Aorta (tissue), 5 donors: ENCODE data around the gene PIP5K1C. TPM values are rescaled to one million over a fixed set of nuclear protein-coding genes. Genes with fewer than 3 reads are reported as not detected.

ENCODE experiments used
- ATAC-seq: fragments of 200-7000 bp; cut with Tn5 transposase; one replicate; pipeline ENCODE4 v1.9.1; 2022; ENCODE audit warnings: moderate library complexity; ENCODE audit not compliant: low FRiP score
- DNase-seq, 2 donors: peaks; one replicate each; pipeline ENCODE4 v3.0.0-alpha.2; 2020
- H3K27ac ChIP-seq, 2 donors: one replicate each; pipeline ENCODE4 v1.5.1; 2013; ENCODE audit warnings: low read length in 2 of 2, mild to moderate bottlenecking in 2 of 2, moderate library complexity in 2 of 2, control low read depth in 1 of 2, inconsistent platforms in 1 of 2, low read depth in 1 of 2
- H3K27me3 ChIP-seq, 2 donors: one replicate each; pipeline ENCODE4 v1.6.1; 2013; ENCODE audit warnings: control low read depth in 1 of 2, low read length in 1 of 2, mild to moderate bottlenecking in 1 of 2, moderate library complexity in 1 of 2; ENCODE audit not compliant: insufficient read depth in 2 of 2, control insufficient read depth in 1 of 2
- H3K36me3 ChIP-seq, 2 donors: one replicate each; pipeline ENCODE4 v1.6.1; 2013; ENCODE audit warnings: control low read depth in 1 of 2, low read length in 1 of 2, mild to moderate bottlenecking in 1 of 2; ENCODE audit not compliant: insufficient read depth in 2 of 2, control insufficient read depth in 1 of 2
- H3K4me1 ChIP-seq, 2 donors: one replicate each; pipeline ENCODE4 v1.6.1; 2013; ENCODE audit warnings: low read length in 2 of 2, control low read depth in 1 of 2, mild to moderate bottlenecking in 1 of 2, moderate library complexity in 1 of 2; ENCODE audit not compliant: insufficient read depth in 2 of 2, control insufficient read depth in 1 of 2
- H3K4me3 ChIP-seq, 2 donors: one replicate each; pipeline ENCODE4 v1.5.1; 2013; ENCODE audit warnings: low read length in 2 of 2, control low read depth in 1 of 2, mild to moderate bottlenecking in 1 of 2
- H3K9me3 ChIP-seq: one replicate; pipeline ENCODE4 v1.6.1; 2013; ENCODE audit warnings: mild to moderate bottlenecking, low read length; ENCODE audit not compliant: control insufficient read depth
- WGBS, 2 donors: extraction: QIAGEN DNeasy Blood & Tissue Kit; methylation state at CpG; one replicate each; pipeline ENCODE4 v1.1.7; 2013; 5-methylcytosine and 5-hydroxymethylcytosine counted together
- intact Hi-C, 2 donors: fragments of 100-400 bp; cut with DNase I; formaldehyde crosslinking; loops; one replicate each; pipeline versions ENCODE4 v1.14.2 to v1.15.0; 2022
- polyA plus RNA-seq, 2 donors: library from polyadenylated mRNA; stranded (reverse); fragments of 200-250 nt; gene quantifications; one replicate each; pipeline ENCODE4 v1.2.3, GENCODE V29; 2013
- total RNA-seq, 2 donors: library from RNA; stranded (reverse); fragmentation: NEBNext Ultra II Directional; extraction: Animal tissue kit (Norgen Biotek cat#: 25700); gene quantifications; one replicate each; pipeline ENCODE4 v1.2.1, GENCODE V29; 2021
- donor health status: healthy with polysubstance abuse.
- donor health status: Bipolar disorder and iron deficiency.
- donor health status: DM: no; HTN: no; CAD: no.
- donor health status: DM: no; HTN: no; CAD: no.
- donor health status: DM: yes; HTN: yes; CAD: no.

Gene PIP5K1C
- total and polyA plus RNA-seq, 4 donors = 25.2 to 83.3 (median 52.8) TPM

DNA sequence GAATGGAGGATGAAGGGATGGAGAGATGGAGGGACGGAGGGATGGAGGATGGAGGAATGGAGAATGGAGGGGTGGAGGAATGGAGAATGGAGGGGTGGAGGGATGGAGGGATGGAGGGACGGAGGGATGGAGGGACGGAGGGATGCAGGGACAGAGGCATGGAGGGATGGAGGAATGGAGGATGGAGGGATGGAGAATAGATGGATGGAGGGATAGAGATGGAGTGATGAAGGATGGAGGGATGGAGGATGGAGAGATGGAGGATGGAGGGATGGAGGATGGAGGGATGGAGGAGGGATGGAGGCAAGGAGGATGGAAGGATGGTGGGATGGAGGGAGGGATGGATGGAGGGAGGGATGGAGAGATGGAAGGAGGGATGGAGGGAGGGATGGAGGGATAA lies 22.1 kb downstream of the PIP5K1C start:
- WGBS, 2 donors = 97 to 98% methylated on average over 3 of the region's 3 CpGs
- DNase-seq (no peak), ATAC-seq (no peak)
- intact Hi-C loops = no loop called here
- Histone ChIP-seq H3K27ac (no peak overlapping the region), H3K4me3 (no peak overlapping the region), H3K4me1 (no peaks in the 10 kb centered on the region), H3K9me3 (no peaks in the 10 kb centered on the region), H3K36me3 (no peaks in the 10 kb centered on the region), H3K27me3 (no peaks in the 10 kb centered on the region)

GRCh38 chr19:3674784-3675543 lies 25.3 kb downstream of the PIP5K1C start:
- ATAC-seq = no peak
- Histone ChIP-seq H3K9me3 (no peaks in the 10 kb centered on the region), H3K27ac (no peak overlapping the region), H3K36me3 (no peaks in the 10 kb centered on the region), H3K27me3 (no peaks in the 10 kb centered on the region), H3K4me3 (no peak overlapping the region), H3K4me1 (no peaks in the 10 kb centered on the region)
- WGBS, 2 donors = 87 to 89% methylated on average over 13 of the region's 13 CpGs
- DNase-seq = no peak
- intact Hi-C loops = no loop called here

DNA sequence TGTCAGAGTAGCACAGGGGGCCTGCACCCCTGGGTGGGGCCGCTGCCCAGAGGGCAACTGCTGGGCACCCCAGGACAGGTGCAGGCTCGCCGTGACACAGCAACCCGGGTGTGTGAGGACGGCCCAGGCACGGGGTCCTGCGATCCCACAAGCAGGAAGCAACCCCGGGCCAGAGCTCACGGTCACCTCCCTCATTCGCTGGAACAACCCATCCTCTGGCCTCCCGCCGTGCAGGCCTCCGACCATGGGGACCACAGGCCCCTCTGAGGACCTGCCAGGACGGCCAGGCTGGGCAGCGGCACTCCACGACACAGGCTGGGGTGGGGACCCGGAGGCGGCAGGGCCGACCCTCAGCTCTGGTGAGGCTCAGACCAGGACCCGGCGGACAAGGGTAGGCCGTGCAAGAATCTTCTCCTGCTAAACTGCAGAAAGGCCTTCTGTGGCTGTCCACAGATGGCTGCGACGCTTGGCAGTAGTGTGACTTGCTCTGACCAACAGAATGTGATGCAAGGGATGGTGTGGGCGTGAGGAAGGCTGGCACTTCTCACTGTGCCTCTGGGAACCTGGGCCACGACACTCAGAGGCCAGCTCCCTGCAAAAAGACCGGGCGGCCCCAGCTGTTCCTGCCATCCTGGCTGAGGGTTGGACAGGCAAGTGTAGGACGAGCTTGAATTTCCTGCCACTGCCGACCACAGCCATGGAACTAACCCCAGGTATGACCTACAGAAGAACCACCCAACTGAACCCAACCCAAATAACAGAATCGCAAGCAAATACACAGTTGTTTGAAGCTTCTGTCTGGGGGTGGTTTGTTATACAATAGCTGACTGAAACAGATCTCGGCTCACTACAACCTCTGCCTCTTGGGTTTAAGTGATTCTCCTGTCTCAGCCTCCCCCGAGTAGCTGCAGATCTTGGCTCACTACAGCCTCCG lies 26.5 kb downstream of the PIP5K1C start:
- H3K9me3 ChIP-seq = no peaks in the 10 kb centered on the region
- H3K36me3 ChIP-seq = no peaks in the 10 kb centered on the region
- DNase-seq = no peak
- H3K27ac ChIP-seq = no peak overlapping the region
- no peaks in the 10 kb centered on the region for H3K27me3 ChIP-seq
- H3K4me3 ChIP-seq = no peak overlapping the region
- intact Hi-C loops = no loop called here
- no peak for ATAC-seq
- no peaks in the 10 kb centered on the region for H3K4me1 ChIP-seq
- 94% methylated on average over 33 to 34 of the region's 34 CpGs for WGBS, 2 donors

GRCh38 chr19:3672993-3673392 lies 27.3 kb downstream of the PIP5K1C start:
- Histone ChIP-seq H3K4me1 (no peaks in the 10 kb centered on the region), H3K36me3 (no peaks in the 10 kb centered on the region), H3K4me3 (no peak overlapping the region), H3K9me3 (no peaks in the 10 kb centered on the region), H3K27me3 (no peaks in the 10 kb centered on the region), H3K27ac (no peak overlapping the region)
- intact Hi-C loops = no loop called here
- 87 to 88% methylated on average over 5 to 13 of the region's 13 CpGs for WGBS, 2 donors
- no peak for DNase-seq
- ATAC-seq = no peak

- no peaks in the 10 kb centered on the region for H3K4me1 ChIP-seq
- WGBS, 2 donors = 62 to 71% methylated on average over 6 to 8 of the region's 8 CpGs
- DNase-seq = no peak
- no peak for ATAC-seq
- H3K27ac ChIP-seq = peak overlapping the region in 1 of 2 donors; percentile 91
- no peaks in the 10 kb centered on the region for H3K36me3 ChIP-seq
- H3K27me3 ChIP-seq = no peaks in the 10 kb centered on the region
- no peaks in the 10 kb centered on the region for H3K9me3 ChIP-seq
- H3K4me3 ChIP-seq = no peak overlapping the region
- intact Hi-C loops = no loop called here
Observed at GRCh38 chr19:3672575-3672948, 27.7 kb downstream of the PIP5K1C start.

DNA sequence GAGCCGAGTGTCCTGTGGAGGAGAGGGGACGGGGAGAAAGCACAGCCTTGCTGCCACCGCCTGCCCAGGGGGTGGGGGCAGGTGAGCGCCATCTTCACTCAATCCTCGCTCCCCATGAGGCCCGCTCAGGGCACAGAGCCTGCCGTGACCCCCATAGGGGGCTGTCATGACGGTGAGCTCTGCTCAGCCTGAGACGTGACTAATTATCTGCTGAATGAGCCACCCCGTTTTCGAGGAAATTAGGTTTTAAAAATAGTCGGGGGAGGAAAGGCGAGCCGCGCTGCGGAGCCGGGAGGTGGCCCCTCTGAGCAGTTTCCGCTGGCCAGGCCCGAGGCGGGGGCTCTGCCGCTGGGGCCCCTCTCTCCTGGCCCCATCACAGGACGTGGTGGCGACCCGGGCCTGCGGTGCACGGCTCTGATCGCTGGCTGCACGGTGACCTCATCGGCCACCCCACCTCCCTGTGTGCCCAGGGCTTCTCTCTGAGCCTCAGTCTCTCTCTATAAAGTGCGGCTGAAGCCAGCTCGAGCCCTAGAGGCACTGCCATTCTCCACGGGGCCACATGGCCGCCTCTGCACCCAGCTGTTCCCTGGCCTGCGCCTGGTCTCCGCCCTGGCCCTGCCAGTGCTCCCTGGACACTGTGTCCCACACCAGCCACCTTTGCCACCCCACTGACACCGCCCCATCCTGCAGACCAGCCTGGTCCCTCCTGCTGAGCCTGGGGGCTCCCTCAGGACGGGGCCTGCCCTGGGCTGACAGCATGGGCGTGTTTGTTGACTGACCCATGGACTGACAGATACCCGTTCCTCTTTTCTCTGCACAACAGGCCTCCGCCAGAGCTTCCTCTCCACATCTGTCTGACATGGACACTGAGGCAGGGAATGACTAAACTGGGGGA lies 28.3 kb downstream of the PIP5K1C start:
- intact Hi-C loops = loop anchor here in 1 of 2 donors (2.0 kb wide), 1 partner anchor 21 kb away; no protein-coding TSS in a partner anchor
- no peak for DNase-seq

GRCh38 chr19:3670796-3671679 lies 29.2 kb downstream of the PIP5K1C start:
- no peaks in the 10 kb centered on the region for H3K4me1 ChIP-seq
- intact Hi-C loops = loop anchor here in 1 of 2 donors (2.0 kb wide), 1 partner anchor 22 kb away; no protein-coding TSS in a partner anchor
- H3K27ac ChIP-seq = peak overlapping the region; percentile 91 to 98
- no peaks in the 10 kb centered on the region for H3K27me3 ChIP-seq
- ATAC-seq = peak; percentile 84
- 4% methylated on average over 41 to 45 of the region's 45 CpGs for WGBS, 2 donors
- peak; percentile 89 to 96 for DNase-seq
- no peaks in the 10 kb centered on the region for H3K36me3 ChIP-seq
- H3K9me3 ChIP-seq = no peaks in the 10 kb centered on the region
- H3K4me3 ChIP-seq = peak overlapping the region in 1 of 2 donors; percentile 15

More for the DNA sequence above, 28.3 kb downstream of the PIP5K1C start:
- peak; percentile 1 for ATAC-seq
- Histone ChIP-seq H3K27ac (peak overlapping the region; percentile 91 to 98), H3K4me3 (no peak overlapping the region), H3K4me1 (no peaks in the 10 kb centered on the region), H3K9me3 (no peaks in the 10 kb centered on the region), H3K27me3 (no peaks in the 10 kb centered on the region), H3K36me3 (no peaks in the 10 kb centered on the region)
- WGBS, 2 donors = 17 to 20% methylated on average over 31 to 40 of the region's 40 CpGs
